ENCODE data around the gene CFL2.

Gene CFL2

GRCh38 chr14:34668111-34668510, 46.3 kb downstream of the CFL2 start:
- no peak for DNase-seq

DNA sequence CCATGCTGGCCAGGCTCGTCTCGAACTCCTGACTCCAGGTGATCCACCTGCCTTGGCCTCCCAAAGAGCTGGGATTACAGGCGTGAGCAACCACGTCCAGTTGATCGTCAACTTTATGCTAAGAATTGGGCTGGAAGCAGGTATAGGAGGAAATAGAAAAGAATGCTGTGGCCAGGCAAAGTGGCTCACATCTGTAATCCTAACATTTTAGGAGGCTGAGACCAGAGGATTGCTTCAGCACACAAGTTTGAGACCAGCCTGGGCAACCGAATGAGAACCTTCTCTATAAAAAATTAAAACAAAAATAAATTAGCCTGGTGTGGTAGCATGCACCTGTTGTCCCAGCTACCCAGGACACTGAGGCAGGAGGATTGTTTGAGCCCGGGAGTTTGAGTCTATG, 47.4 kb downstream of the CFL2 start:
- no peak for DNase-seq

DNA sequence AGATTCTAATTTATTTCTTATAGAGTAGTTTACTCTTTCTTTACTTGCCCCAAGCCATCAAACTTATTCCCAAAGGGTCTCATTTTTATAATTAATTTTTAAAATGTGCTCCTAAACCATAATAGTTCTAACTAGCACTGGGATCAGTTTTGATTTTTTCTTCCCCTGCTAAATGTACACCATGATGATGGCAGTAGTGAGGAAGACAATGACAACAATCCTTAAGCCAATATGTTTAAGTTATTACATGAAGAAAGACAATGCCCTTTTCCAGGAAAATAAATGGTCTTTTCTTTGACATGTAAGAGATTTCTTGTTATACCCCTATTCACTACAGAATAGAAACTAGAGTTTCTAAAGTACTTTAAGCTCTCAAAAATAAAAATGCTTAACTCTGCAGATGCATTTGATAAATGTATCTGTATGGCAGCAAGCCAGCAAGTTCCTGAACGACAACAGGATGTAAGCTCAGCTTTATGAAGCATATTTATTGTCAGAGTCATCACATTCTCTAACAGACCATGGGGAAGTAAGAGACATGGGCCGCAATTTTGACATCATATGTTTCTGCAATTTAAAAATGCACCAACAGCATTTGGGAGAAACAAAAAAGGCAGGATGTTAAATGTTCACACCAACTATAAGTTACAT, 48.5 kb downstream of the CFL2 start:
- no peak for DNase-seq

DNA sequence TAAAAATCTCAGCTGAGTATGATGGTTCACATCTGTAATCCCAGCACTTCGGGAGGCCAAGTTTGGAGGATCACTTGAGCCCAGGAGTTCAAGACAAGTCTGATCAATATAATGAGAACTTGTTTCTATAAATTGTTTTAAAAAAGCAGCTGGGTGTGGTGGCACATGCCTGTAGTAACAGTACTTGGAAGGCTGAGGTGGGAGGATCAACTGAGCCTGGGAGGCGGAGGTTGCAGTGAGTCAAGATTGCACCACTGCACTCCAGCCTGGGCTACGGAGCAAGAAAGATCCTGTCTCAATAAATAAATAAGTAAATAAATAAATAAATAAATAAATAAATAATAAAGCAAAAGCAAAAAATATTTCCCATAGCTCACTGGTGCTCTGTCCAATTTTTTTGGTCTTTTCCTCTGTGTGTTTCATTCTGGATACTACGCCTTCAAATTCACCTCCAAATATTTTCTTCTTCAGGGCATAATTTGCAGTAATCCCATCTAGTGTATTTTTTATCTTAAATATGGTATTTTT, 51.8 kb downstream of the CFL2 start:
- no peak for DNase-seq

DNA sequence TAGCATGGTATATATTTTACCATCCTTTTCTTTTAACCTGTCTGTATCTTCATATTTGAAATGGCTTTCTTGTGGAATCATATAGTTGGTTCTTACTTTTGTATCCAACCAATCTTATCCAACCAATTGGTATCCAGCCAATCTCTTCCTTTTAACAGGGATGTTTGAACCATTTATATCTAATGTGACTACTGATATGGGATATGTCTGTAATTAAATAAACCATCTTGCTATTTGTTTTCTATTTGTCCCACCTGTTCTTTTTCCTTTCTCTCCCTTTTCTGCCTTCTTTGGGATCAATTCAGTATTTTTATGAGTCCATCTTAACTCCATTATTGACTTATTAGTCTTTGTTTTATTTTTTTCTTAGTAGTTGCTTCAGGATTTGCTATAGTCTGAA, 53.6 kb downstream of the CFL2 start:
- DNase-seq = no peak

All from NCI-H187 treated with DMSO at 0.1 percent for 48 hours (cell line).